ENCODE measurements around the gene MPC1. TPM values are rescaled to one million over a fixed set of nuclear protein-coding genes. Genes with fewer than 3 reads are reported as not detected.

Gene MPC1
- total RNA-seq, 4 donors from 2014 or later, result 35.4 to 63.6 (median 48.7) TPM

DNA sequence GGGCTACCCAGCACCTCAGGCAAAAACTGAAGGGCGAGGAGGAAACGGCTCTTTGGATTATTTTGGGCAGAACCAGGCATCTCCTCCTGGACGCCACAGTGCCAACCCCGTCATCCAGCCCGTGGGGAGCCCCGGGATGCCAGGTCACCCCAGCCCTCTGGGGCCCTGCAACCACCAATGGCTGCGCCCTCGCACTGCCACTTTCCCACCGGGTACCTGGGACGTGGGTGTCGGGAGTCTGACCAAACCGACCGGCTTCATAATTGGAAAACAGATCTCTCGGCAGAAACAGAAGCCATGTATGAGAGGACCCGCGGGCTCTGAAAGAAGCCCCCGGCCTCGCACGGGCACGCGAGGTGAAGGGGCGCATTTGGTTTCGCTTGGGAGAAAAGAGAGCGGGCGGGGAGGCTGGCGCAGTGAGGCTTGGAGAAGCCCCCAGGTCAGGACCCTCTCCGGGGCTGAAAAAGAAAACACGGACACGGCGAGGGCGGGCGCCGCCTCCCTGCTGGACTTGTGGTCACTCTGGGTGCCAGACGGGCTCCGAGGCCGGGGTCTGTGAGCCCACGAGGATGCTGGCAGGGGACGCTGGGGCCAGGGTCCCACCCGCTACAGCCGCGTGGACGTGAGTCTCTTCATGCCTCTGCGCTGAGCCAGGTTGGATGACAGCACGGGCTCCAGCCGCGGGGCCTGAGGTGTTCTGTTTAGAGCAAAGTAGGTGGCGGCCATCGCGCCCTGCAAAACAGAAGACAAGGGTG, 29.6 kb upstream of the MPC1 start:
- no peak overlapping the region for H3K4me3 ChIP-seq (ENCODE audit: low read depth, poor library complexity, severe bottlenecking)
- peak in 1 of 2 donors; percentile 83 for DNase-seq (ENCODE audit: low spot score in 2 of 2)
- intact Hi-C loops (cut with DNase I; ENCODE audit: low total_unique reads), result no loop called here
- no peak for TF ChIP-seq POLR2A (IDR thresholded peaks at IDR 0.05)
- TF ChIP-seq CTCF (IDR thresholded peaks at IDR 0.05), result no peak
- 94 to 95% methylated on average over 49 of the region's 49 CpGs for WGBS, 2 donors

- WGBS, 2 donors, result 83 to 84% methylated on average over 12 of the region's 12 CpGs
- intact Hi-C loops (cut with DNase I; ENCODE audit: low total_unique reads), result no loop called here
- no peak overlapping the region for H3K4me3 ChIP-seq (ENCODE audit: low read depth, poor library complexity, severe bottlenecking)
- TF ChIP-seq POLR2A (IDR thresholded peaks at IDR 0.05), result no peak
- no peak for TF ChIP-seq CTCF (IDR thresholded peaks at IDR 0.05)
- DNase-seq (ENCODE audit: low spot score in 2 of 2), result peak in 1 of 2 donors; percentile 82
These were observed 29.0 kb upstream of the MPC1 start for GRCh38 chr6:166411721-166412151.

DNA sequence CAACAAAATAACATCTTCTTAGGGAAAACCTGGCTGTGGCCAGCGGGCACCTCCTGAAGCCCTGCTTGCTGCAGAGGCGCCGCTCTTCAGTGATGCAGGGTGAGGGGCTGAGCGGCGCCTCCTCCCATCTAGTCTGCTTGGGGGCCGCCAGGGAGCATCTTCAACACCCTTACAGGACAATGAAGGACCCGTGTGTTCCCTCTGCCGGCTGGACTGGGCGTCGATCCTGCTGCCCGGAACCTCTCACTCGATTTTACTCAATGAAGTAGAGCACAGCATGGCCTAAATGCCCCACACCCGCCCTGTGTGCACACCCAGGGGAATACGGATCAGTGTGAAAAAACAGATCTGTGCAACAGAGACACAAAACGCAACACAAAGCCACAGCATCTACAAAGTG, 28.5 kb upstream of the MPC1 start:
- TF ChIP-seq CTCF (IDR thresholded peaks at IDR 0.05) (no peak), POLR2A (IDR thresholded peaks at IDR 0.05) (no peak)
- intact Hi-C loops (cut with DNase I; ENCODE audit: low total_unique reads), result no loop called here
- no peak for DNase-seq (ENCODE audit: low spot score in 2 of 2)
- WGBS, 2 donors, result 89 to 91% methylated on average over 15 of the region's 15 CpGs
- H3K4me3 ChIP-seq (ENCODE audit: low read depth, poor library complexity, severe bottlenecking), result no peak overlapping the region

GRCh38 chr6:166410426-166410935, 27.7 kb upstream of the MPC1 start:
- 80 to 83% methylated on average over 10 of the region's 10 CpGs for WGBS, 2 donors
- peak in 1 of 2 donors; percentile 81 for DNase-seq (ENCODE audit: low spot score in 2 of 2)
- H3K4me3 ChIP-seq (ENCODE audit: low read depth, poor library complexity, severe bottlenecking), result no peak overlapping the region
- TF ChIP-seq POLR2A (IDR thresholded peaks at IDR 0.05), result no peak
- no peak for TF ChIP-seq CTCF (IDR thresholded peaks at IDR 0.05)
- intact Hi-C loops (cut with DNase I; ENCODE audit: low total_unique reads), result no loop called here

DNA sequence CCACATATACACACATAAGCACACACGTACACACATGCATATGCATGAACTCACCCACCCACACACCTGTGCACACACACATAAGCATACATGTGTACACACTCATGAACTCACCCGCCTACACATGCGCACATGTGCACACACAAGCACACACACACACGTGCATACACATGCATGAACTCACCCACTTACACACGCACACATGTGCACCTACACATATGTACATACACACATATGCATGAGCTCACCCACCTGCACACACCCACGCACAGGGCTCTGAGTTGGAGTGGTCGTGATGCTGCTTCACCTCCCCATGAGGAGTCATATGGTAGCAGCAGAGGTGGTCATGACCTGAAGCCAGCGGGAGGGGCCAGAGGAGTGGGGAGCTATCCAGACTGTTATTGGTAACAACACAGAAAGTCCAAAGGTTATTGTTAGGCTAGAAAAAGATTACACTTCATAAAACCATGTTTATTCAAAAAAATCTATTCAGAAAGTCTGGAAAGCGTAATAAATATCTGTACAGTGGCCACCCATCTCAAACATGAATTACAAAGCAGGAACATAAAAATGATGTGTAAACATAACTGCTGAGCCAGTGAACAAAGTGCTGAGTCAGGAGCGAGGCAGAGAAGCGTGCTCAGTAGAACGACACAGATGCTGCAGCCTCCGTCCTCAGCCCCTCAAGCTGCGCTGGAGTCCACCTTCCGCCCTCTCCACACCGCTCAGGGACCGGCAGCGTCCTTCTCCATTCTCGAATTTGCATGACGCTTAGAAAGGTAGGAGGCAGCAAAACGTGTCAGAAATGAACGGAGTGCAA, 26.4 kb upstream of the MPC1 start:
- WGBS, 2 donors, result 84 to 85% methylated on average over 22 of the region's 22 CpGs
- no peak overlapping the region for H3K4me3 ChIP-seq (ENCODE audit: low read depth, poor library complexity, severe bottlenecking)
- TF ChIP-seq CTCF (IDR thresholded peaks at IDR 0.05) (peak in 1 of 3 donors; percentile 17), POLR2A (IDR thresholded peaks at IDR 0.05) (no peak)
- peak in 1 of 2 donors; percentile 72 for DNase-seq (ENCODE audit: low spot score in 2 of 2)
- intact Hi-C loops (cut with DNase I; ENCODE audit: low total_unique reads), result no loop called here

Data from lower leg skin (tissue), 4 donors.